ENCODE measurements around the gene ARMH3. TPM values are rescaled to one million over a fixed set of nuclear protein-coding genes. Genes with fewer than 3 reads are reported as not detected.

The ARMH3 gene
- total RNA-seq, 2 donors from 2014 or later = 5.6 to 8.3 TPM

DNA sequence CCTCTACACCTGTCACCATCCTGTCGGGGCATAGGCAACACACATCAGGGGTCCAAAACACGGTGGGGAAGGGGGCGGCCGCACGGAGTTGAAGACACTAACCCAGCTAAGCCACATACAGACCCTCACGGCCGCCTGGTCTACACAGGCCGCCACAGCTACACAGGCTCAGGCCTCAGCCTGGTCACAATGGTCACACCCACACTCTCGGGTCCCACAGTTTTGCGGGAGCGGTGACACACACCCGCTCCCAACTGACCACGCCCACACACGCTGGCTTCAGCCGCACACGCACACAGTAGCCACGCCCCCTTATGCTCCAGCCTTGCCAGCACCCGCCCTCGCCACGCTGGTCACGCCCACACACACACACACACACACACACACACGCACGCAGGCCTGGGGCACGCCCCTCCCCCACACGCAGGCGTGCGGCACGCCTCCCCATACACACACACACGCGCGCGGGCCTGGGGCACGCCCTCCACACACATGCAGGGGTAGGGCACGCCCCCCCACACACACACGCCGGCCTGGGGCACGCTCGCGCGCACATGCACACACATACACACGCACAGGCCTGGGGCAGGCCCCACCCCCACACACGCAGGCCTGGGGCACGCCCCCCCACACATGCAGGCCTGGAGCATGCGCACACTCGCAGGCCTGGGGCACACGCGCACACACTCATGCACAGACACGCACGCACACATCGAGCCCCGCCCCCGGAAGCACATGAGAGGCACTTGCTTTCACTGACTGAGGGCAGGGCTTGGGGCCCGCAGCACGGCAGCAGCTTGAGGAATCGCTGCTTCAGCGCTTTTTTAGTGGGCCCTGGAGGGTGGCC lies 225.4 kb downstream of the ARMH3 start:
- no peaks in the 10 kb centered on the region for H3K9me3 ChIP-seq
- ATAC-seq (peak; percentile 86), DNase-seq (peak; percentile 88 to 95 (median 94))
- peak in 2 of 3 donors; percentile 23 to 34 for TF ChIP-seq POLR2A (IDR thresholded peaks at IDR 0.05)
- TF ChIP-seq, protein P1, sequence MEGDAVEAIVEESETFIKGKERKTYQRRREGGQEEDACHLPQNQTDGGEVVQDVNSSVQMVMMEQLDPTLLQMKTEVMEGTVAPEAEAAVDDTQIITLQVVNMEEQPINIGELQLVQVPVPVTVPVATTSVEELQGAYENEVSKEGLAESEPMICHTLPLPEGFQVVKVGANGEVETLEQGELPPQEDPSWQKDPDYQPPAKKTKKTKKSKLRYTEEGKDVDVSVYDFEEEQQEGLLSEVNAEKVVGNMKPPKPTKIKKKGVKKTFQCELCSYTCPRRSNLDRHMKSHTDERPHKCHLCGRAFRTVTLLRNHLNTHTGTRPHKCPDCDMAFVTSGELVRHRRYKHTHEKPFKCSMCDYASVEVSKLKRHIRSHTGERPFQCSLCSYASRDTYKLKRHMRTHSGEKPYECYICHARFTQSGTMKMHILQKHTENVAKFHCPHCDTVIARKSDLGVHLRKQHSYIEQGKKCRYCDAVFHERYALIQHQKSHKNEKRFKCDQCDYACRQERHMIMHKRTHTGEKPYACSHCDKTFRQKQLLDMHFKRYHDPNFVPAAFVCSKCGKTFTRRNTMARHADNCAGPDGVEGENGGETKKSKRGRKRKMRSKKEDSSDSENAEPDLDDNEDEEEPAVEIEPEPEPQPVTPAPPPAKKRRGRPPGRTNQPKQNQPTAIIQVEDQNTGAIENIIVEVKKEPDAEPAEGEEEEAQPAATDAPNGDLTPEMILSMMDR (IDR thresholded peaks at IDR 0.05) = peak in 1 of 7 experiments; percentile 17
- intact Hi-C loops (cut with DNase I) = loop anchor here (10.0 kb wide), 1 partner anchor 184 kb away; no protein-coding TSS in a partner anchor
- WGBS, 2 donors = 2 to 14% methylated on average over 9 to 50 of the region's 56 CpGs
- H3K36me3 ChIP-seq (replicated peaks in 1 of 2; ENCODE audit: insufficient read depth in 1 of 2, low read depth in 2 of 2) = no peaks in the 10 kb centered on the region
- H3K27me3 ChIP-seq = no peaks in the 10 kb centered on the region
- H3K4me3 ChIP-seq = peak overlapping the region; percentile 14 to 34
- H3K27ac ChIP-seq = peak overlapping the region; percentile 7 to 72 (median 66)
- peaks cover 27% of the 10 kb centered on the region for H3K4me1 ChIP-seq

DNA sequence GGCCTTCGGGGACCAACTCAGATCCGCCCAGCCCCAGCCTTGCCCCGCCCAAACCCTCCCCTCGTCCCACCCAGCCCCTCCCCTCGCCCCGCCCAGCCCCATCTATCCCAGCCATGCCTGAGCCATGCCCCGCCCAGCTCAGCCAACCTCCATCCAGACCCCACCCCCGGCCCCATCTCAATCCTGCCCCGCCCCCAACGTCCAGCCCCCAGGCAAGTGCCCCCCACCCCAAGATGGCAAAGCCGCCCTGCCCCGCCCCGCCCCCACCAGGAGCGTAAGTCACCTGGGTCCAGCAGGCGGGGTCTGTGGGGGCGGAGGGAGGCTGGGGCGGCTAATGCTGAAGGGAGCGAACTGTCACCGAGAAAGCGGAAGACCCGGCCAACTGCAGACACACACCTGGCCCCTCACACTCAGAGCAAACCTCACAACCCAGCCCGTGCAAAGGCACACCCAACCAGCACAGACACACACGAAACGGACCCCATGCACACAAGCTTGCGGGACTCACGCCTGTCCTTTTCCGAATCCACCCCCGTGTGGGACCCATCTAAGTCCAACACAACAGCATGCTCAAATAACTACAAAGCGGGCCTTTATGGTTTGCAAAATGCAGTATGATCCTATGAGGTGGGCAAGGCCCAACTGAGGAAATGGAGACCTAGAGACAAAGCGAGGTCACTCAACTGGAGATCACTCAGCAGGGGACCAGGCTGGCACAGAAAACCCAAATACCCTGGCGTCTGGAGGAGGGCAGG lies 226.2 kb downstream of the ARMH3 start:
- H3K27me3 ChIP-seq = no peaks in the 10 kb centered on the region
- 26 to 35% methylated on average over 11 to 29 of the region's 31 CpGs for WGBS, 2 donors

DNA sequence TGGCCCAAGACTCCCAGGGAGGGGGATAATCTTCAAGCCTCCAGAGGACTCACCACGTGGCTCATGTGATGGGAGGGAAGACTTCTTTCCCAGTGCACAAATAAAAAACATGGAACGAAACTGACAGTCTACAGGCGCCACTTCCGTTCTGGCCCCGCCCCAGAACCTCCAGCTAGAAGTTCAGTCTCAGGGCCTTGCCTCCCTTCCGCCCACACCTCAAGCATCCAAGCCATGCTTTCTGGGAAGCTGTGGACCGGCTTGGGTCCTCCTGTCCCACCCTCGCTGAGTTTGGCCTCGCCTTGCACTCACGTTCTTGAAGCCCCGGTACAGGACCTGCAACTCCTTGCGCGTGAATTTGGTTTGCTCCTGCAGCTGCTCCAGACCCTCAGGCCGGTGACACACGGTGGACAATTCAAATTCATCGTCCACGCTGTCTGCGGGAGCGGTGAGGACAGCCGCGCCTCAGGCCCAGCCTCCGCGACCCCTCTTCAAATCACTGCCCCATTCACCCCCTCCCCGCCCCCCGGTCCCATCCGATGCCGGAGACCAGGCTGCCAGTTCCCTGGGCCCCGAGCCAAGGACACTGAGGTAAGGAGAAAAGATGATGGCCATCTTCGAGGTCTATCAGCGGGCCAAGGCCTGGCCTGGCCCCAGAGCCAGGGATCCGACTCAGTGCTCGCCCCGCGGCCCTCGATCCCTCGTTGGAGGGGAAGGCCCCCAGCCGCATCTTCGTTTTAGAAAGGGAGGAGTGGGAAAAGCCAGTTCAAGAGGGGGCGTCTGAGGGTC lies 227.0 kb downstream of the ARMH3 start:
- Histone ChIP-seq H3K36me3 (replicated peaks in 1 of 2; ENCODE audit: insufficient read depth in 1 of 2, low read depth in 2 of 2) (no peaks in the 10 kb centered on the region), H3K27ac (no peak overlapping the region), H3K9me3 (no peaks in the 10 kb centered on the region), H3K27me3 (no peaks in the 10 kb centered on the region), H3K4me3 (no peak overlapping the region), H3K4me1 (peaks cover 27% of the 10 kb centered on the region)
- peak in 2 of 4 donors; percentile 10 to 31 for DNase-seq
- ATAC-seq = no peak
- intact Hi-C loops (cut with DNase I) = no loop called here
- 62 to 64% methylated on average over 38 to 39 of the region's 39 CpGs for WGBS, 2 donors
- TF ChIP-seq POLR2A (IDR thresholded peaks at IDR 0.05) = no peak
- TF ChIP-seq, protein P1 (IDR thresholded peaks at IDR 0.05) = no peak

More for the DNA sequence above, 226.2 kb downstream of the ARMH3 start:
- H3K9me3 ChIP-seq = no peaks in the 10 kb centered on the region
- H3K4me1 ChIP-seq = peaks cover 27% of the 10 kb centered on the region
- ATAC-seq (no peak), DNase-seq (peak; percentile 38 to 70 (median 52))
- intact Hi-C loops (cut with DNase I) = loop anchor here (10.0 kb wide), 1 partner anchor 185 kb away; no protein-coding TSS in a partner anchor
- no peaks in the 10 kb centered on the region for H3K36me3 ChIP-seq (replicated peaks in 1 of 2; ENCODE audit: insufficient read depth in 1 of 2, low read depth in 2 of 2)
- H3K4me3 ChIP-seq = no peak overlapping the region
- TF ChIP-seq, protein P1 (IDR thresholded peaks at IDR 0.05) = no peak
- no peak for TF ChIP-seq POLR2A (IDR thresholded peaks at IDR 0.05)
- peak overlapping the region in 3 of 4 donors; percentile 62 to 72 (median 71) for H3K27ac ChIP-seq

DNA sequence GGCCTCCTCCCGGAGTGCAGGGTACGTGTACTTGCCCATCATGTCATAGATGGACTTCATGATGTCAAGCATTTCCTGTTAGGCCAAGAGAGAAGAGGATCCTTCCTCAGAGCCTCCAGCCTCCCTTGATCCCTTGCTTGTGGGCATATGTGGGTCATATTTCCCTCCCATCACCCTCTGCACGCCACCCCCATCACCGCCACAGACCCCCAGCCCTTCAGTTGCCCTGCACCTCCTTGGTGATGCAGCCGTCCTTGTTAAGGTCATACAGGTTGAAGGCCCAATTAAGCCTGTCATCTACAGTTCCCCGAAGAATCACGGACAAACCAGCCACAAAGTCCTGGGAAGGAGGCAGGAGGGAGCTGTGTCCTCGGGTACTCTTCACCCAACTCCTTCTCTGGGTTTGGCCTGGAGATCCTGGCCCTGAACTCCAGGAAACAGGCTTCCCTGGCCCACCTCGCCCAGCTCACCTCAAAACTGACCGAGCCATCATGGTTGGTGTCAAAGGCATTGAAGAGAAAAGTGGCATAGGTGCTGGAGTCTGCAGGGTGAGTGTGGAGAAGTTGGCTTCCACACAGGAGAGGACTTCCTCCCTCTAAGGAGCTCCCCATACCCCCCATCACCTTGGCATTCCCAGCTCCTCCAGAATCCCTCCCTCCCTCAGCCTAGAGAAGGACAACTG lies 227.9 kb downstream of the ARMH3 start:
- Histone ChIP-seq H3K4me1 (peaks cover 27% of the 10 kb centered on the region), H3K9me3 (no peaks in the 10 kb centered on the region), H3K4me3 (no peak overlapping the region), H3K27me3 (no peaks in the 10 kb centered on the region), H3K27ac (no peak overlapping the region), H3K36me3 (replicated peaks in 1 of 2; ENCODE audit: insufficient read depth in 1 of 2, low read depth in 2 of 2) (no peaks in the 10 kb centered on the region)
- ATAC-seq (no peak), DNase-seq (no peak)
- no peak for TF ChIP-seq POLR2A (IDR thresholded peaks at IDR 0.05)
- TF ChIP-seq, protein P1 (IDR thresholded peaks at IDR 0.05) = no peak
- intact Hi-C loops (cut with DNase I) = no loop called here
- 86 to 88% methylated on average over 10 of the region's 10 CpGs for WGBS, 2 donors

Measured in body of pancreas (tissue), 4 donors.